Cardiac fibroblast (primary cell): ENCODE measurements around the gene IL22RA1.

Experiments
- DNase-seq, 2 donors: peaks; one replicate each; pipeline versions ENCODE4 v3.0.0 to v3.0.0-alpha.2; 2010; ENCODE audit warnings: low read depth in 2 of 2
- H3K4me3 ChIP-seq, 2 donors: replicated peaks in 1 of 2; 1 replicate in 1 of 2; 2 replicates in 1 of 2; pipeline ENCODE4 v1.5.1; 2011; ENCODE audit warnings: low read depth in 2 of 2, low read length in 2 of 2, mild to moderate bottlenecking in 2 of 2, moderate library complexity in 1 of 2
- CTCF ChIP-seq: IDR thresholded peaks from one replicate; pipeline ENCODE4 v1.5.1; 2011; ENCODE audit warnings: low read depth, mild to moderate bottlenecking, low read length, inconsistent platforms

IL22RA1 gene

GRCh38 chr1:24102961-24103360 is 40.0 kb downstream of the IL22RA1 start:
- no peak overlapping the region for H3K4me3 ChIP-seq
- TF ChIP-seq CTCF: no peak
- peak in 1 of 2 donors; percentile 26 for DNase-seq

- no peak for DNase-seq
- no peak for TF ChIP-seq CTCF
- H3K4me3 ChIP-seq: no peak overlapping the region
These were observed 40.9 kb downstream of the IL22RA1 start for GRCh38 chr1:24101796-24102586.

- no peak overlapping the region for H3K4me3 ChIP-seq
- no peak for DNase-seq
- TF ChIP-seq CTCF: no peak
These were observed 41.8 kb downstream of the IL22RA1 start for GRCh38 chr1:24100945-24101737.

- no peak for TF ChIP-seq CTCF
- no peak for DNase-seq
- no peak overlapping the region for H3K4me3 ChIP-seq
These were observed 43.8 kb downstream of the IL22RA1 start for GRCh38 chr1:24098943-24099638.

DNA sequence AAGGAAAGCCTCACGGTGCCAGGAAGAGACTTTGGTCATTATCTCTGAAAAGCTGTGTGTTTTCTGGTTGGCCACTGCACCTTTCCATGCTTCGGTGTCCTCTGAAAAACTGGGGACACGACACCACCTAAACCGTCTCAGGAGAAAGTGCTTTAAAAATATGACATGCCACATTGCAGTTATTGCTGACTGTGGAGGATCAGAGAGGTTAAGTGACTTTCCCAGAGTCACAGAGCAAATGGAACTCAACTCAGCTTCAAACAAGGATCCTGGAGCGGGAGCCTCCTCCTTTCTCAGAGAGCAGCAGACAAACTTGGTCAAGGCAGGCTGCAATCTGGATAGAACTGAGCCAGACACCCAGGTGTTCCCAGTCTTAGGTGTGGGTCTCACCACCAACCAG is 44.8 kb downstream of the IL22RA1 start:
- TF ChIP-seq CTCF: no peak
- no peak for DNase-seq
- no peak overlapping the region for H3K4me3 ChIP-seq

- no peak for TF ChIP-seq CTCF
- no peak overlapping the region for H3K4me3 ChIP-seq
- DNase-seq: no peak
These were observed 45.3 kb downstream of the IL22RA1 start for GRCh38 chr1:24097663-24098062.
